Measurements from ENCODE around the gene IRX5.

IRX5 gene

GRCh38 chr16:54946909-54947308, 16.2 kb downstream of the IRX5 start:
- DNase-seq (ENCODE audit: low read depth in 2 of 3, low spot score in 1 of 3): no peak

- no peak for DNase-seq (ENCODE audit: low read depth in 2 of 3, low spot score in 1 of 3)
Measured at GRCh38 chr16:54947616-54948015, 17.0 kb downstream of the IRX5 start.

- no peak for DNase-seq (ENCODE audit: low read depth in 2 of 3, low spot score in 1 of 3)
Measured at GRCh38 chr16:54952195-54952594, 21.5 kb downstream of the IRX5 start.

- no peak for DNase-seq (ENCODE audit: low read depth in 2 of 3, low spot score in 1 of 3)
Measured at GRCh38 chr16:54953461-54953860, 22.8 kb downstream of the IRX5 start.

GRCh38 chr16:54954220-54954619, 23.6 kb downstream of the IRX5 start:
- DNase-seq (ENCODE audit: low read depth in 2 of 3, low spot score in 1 of 3): no peak

- no peak for DNase-seq (ENCODE audit: low read depth in 2 of 3, low spot score in 1 of 3)
Measured at GRCh38 chr16:54955757-54956156, 25.1 kb downstream of the IRX5 start.

GRCh38 chr16:54957403-54958166, 26.9 kb downstream of the IRX5 start:
- no peak for DNase-seq (ENCODE audit: low read depth in 2 of 3, low spot score in 1 of 3)

- DNase-seq (ENCODE audit: low read depth in 2 of 3, low spot score in 1 of 3): no peak
Measured at GRCh38 chr16:54962045-54962444, 31.4 kb downstream of the IRX5 start.

GRCh38 chr16:54964239-54964638, 33.6 kb downstream of the IRX5 start:
- DNase-seq (ENCODE audit: low read depth in 2 of 3, low spot score in 1 of 3): no peak

GRCh38 chr16:54965464-54965863, 34.8 kb downstream of the IRX5 start:
- DNase-seq (ENCODE audit: low read depth in 2 of 3, low spot score in 1 of 3): no peak

- no peak for DNase-seq (ENCODE audit: low read depth in 2 of 3, low spot score in 1 of 3)
Measured at GRCh38 chr16:54968011-54968410, 37.3 kb downstream of the IRX5 start.

GRCh38 chr16:54968784-54969183, 38.1 kb downstream of the IRX5 start:
- no peak for DNase-seq (ENCODE audit: low read depth in 2 of 3, low spot score in 1 of 3)

- DNase-seq (ENCODE audit: low read depth in 2 of 3, low spot score in 1 of 3): no peak
Measured at GRCh38 chr16:54970016-54970415, 39.4 kb downstream of the IRX5 start.

- no peak for DNase-seq (ENCODE audit: low read depth in 2 of 3, low spot score in 1 of 3)
Measured at GRCh38 chr16:54974367-54974766, 43.7 kb downstream of the IRX5 start.

GRCh38 chr16:54976651-54977200, 46.1 kb downstream of the IRX5 start:
- DNase-seq (ENCODE audit: low read depth in 2 of 3, low spot score in 1 of 3): no peak

- no peak for DNase-seq (ENCODE audit: low read depth in 2 of 3, low spot score in 1 of 3)
Measured at GRCh38 chr16:54977211-54977610, 46.5 kb downstream of the IRX5 start.

- no peak for DNase-seq (ENCODE audit: low read depth in 2 of 3, low spot score in 1 of 3)
Measured at GRCh38 chr16:54980821-54981220, 50.2 kb downstream of the IRX5 start.

All from stimulated activated CD4-positive, alpha-beta T cell treated with anti-CD3 and anti-CD28 coated beads, Interleukin-12 subunit alpha, Interleukin-12 subunit beta, amount 100 ng/mL, for 48 hours (primary cell).